H1 (cell line): ENCODE results near the gene ZNF512B. TPM values are rescaled to one million over a fixed set of nuclear protein-coding genes. Genes with fewer than 3 reads are reported as not detected.
"Not testable (repeated sequence)": the region's sequence is repeated elsewhere in the genome, so short reads cannot be mapped to it uniquely, and the experiment has no call there.

Experiments used
- CTCF ChIA-PET: fragments of 300-600 bp; sonication (Branson Sonifier 250); formaldehyde crosslinking; loops from one replicate; lab custom pipeline; 2021; ENCODE audit not compliant: partially characterized antibody; lab: Charles Lee
- POLR2A ChIA-PET: fragments of 300-600 bp; sonication (Branson Sonifier 250); formaldehyde crosslinking; loops from one replicate; lab custom pipeline; 2021; ENCODE audit warnings: inconsistent platforms; ENCODE audit not compliant: partially characterized antibody; lab: Charles Lee
- DNase-seq, 2 experiments: peaks; one replicate each; pipeline versions ENCODE4 v3.0.0 to v3.0.0-alpha.2; 2010 to 2022; ENCODE audit warnings: low spot score in 2 of 2, low read depth in 1 of 2, mixed read lengths in 1 of 2
- FAIRE-seq: peaks from 2 replicates; lab custom pipeline; 2011; peaks lifted over from hg19 to GRCh38; lab: Jason Lieb, UNC
- H2AFZ ChIP-seq: 2 replicates; pipeline ENCODE4 v1.8.1; 2012; ENCODE audit warnings: low read length, inconsistent platforms
- H2AK5ac ChIP-seq: 2 replicates; pipeline ENCODE4 v1.6.1; 2013; ENCODE audit warnings: low read depth, low read length
- H2BK120ac ChIP-seq: replicated peaks from 2 replicates; pipeline ENCODE3; 2013; ENCODE audit warnings: low read depth, low read length, inconsistent platforms
- H2BK12ac ChIP-seq: 2 replicates; pipeline ENCODE4 v1.6.1; 2013; ENCODE audit warnings: low read depth, low read length
- H2BK15ac ChIP-seq: 2 replicates; pipeline ENCODE4 v1.6.1; 2013; ENCODE audit warnings: low read length
- H2BK20ac ChIP-seq: 2 replicates; pipeline ENCODE4 v1.6.1; 2013; ENCODE audit warnings: low read length
- H2BK5ac ChIP-seq: 2 replicates; pipeline ENCODE4 v1.6.1; 2013; ENCODE audit warnings: low read depth, low read length
- H3K14ac ChIP-seq: 2 replicates; pipeline ENCODE4 v1.6.1; 2013; ENCODE audit warnings: inconsistent platforms; ENCODE audit not compliant: insufficient read length
- H3K18ac ChIP-seq: 2 replicates; pipeline ENCODE4 v1.6.1; 2013; ENCODE audit warnings: low read length; ENCODE audit errors: extremely low read depth
- H3K23ac ChIP-seq: 2 replicates; pipeline ENCODE4 v1.6.1; 2013; ENCODE audit warnings: inconsistent platforms; ENCODE audit not compliant: insufficient read length
- H3K23me2 ChIP-seq: 2 replicates; pipeline ENCODE4 v1.6.1; 2013; ENCODE audit warnings: low read depth, low read length
- H3K27ac ChIP-seq: 2 replicates; pipeline ENCODE4 v1.6.1; 2011; ENCODE audit warnings: low read depth, low read length, inconsistent platforms
- H3K27me3 ChIP-seq, 4 experiments: replicated peaks in 1 of 4; 1 replicate in 1 of 4; 2 replicates in 3 of 4; pipeline versions ENCODE4 v1.6.1 to v1.8.1; 2011 to 2013; ENCODE audit warnings: low read length in 3 of 4, mild to moderate bottlenecking in 3 of 4, inconsistent platforms in 2 of 4, mixed read lengths in 2 of 4, moderate library complexity in 1 of 4; ENCODE audit not compliant: control insufficient read depth in 3 of 4, insufficient read depth in 3 of 4; ENCODE audit errors: extremely low read depth in 1 of 4
- H3K36me3 ChIP-seq, 4 experiments: 2 replicates each; pipeline versions ENCODE4 v1.6.1 to v1.8.1; 2011 to 2013; ENCODE audit warnings: mild to moderate bottlenecking in 4 of 4, low read length in 3 of 4, moderate library complexity in 2 of 4, control low read depth in 1 of 4, inconsistent platforms in 1 of 4; ENCODE audit not compliant: insufficient read depth in 4 of 4, control insufficient read depth in 2 of 4
- H3K4ac ChIP-seq: replicated peaks from 2 replicates; pipeline ENCODE3; 2013; ENCODE audit warnings: low read length, low read depth, mixed read lengths, inconsistent platforms; ENCODE audit not compliant: insufficient read length
- H3K4me1 ChIP-seq, 4 experiments: replicated peaks in 1 of 4; 1 replicate in 1 of 4; 2 replicates in 3 of 4; pipeline versions ENCODE4 v1.6.1 to v1.8.1; 2011 to 2013; ENCODE audit warnings: low read length in 3 of 4, inconsistent platforms in 2 of 4, mixed read lengths in 1 of 4; ENCODE audit not compliant: insufficient read depth in 4 of 4, control insufficient read depth in 3 of 4
- H3K4me2 ChIP-seq, 2 experiments: 2 replicates each; pipeline versions ENCODE4 v1.6.1 to v1.8.1; 2011 to 2013; ENCODE audit warnings: low read depth in 2 of 2, low read length in 2 of 2, control low read depth in 1 of 2, inconsistent platforms in 1 of 2, mild to moderate bottlenecking in 1 of 2; ENCODE audit not compliant: insufficient read depth in 1 of 2
- H3K4me3 ChIP-seq, 4 experiments: fragments of 200-600, 300-600 bp in 1 of 4; sonication (generic), shearing (Covaris generic), sonication (Bioruptor Twin) in 1 of 4; 2 replicates each; pipeline versions ENCODE4 v1.5.1 to v1.8.1; 2011 to 2016; ENCODE audit warnings: low read length in 4 of 4, low read depth in 3 of 4, control low read depth in 2 of 4, inconsistent platforms in 2 of 4, mild to moderate bottlenecking in 2 of 4, mixed read lengths in 1 of 4, moderate library complexity in 1 of 4; ENCODE audit not compliant: insufficient read depth in 2 of 4; ENCODE audit errors: extremely low read depth in 1 of 4
- H3K56ac ChIP-seq: replicated peaks from 2 replicates; pipeline ENCODE3; 2013; ENCODE audit warnings: low read depth, mild to moderate bottlenecking, mixed read lengths, low read length, inconsistent platforms; ENCODE audit not compliant: insufficient read length
- H3K79me1 ChIP-seq: 2 replicates; pipeline ENCODE4 v1.6.1; 2013; ENCODE audit warnings: low read depth, low read length, control low read depth
- H3K79me2 ChIP-seq, 2 experiments: 2 replicates each; pipeline versions ENCODE4 v1.6.1 to v1.8.1; 2012 to 2013; ENCODE audit warnings: low read length in 2 of 2, mild to moderate bottlenecking in 2 of 2, inconsistent platforms in 1 of 2; ENCODE audit not compliant: insufficient read depth in 2 of 2, control insufficient read depth in 1 of 2
- H3K9ac ChIP-seq, 4 experiments: replicated peaks in 1 of 4; 1 replicate in 1 of 4; 2 replicates in 3 of 4; pipeline versions ENCODE4 v1.6.1 to v1.8.1; 2011 to 2013; ENCODE audit warnings: low read depth in 3 of 4, low read length in 3 of 4, control low read depth in 2 of 4, mild to moderate bottlenecking in 2 of 4, moderate library complexity in 2 of 4, inconsistent platforms in 1 of 4; ENCODE audit errors: extremely low read depth in 1 of 4
- H3K9me3 ChIP-seq, 2 experiments: 2 replicates each; pipeline versions ENCODE4 v1.6.1 to v1.8.1; 2012 to 2013; ENCODE audit warnings: mild to moderate bottlenecking in 2 of 2, moderate library complexity in 2 of 2, control low read depth in 1 of 2, inconsistent platforms in 1 of 2, low read depth in 1 of 2, low read length in 1 of 2, mixed read lengths in 1 of 2; ENCODE audit not compliant: insufficient read depth in 2 of 2
- H4K20me1 ChIP-seq, 2 experiments: replicated peaks in 1 of 2; 2 replicates each; pipeline versions ENCODE3 to v1.8.1; 2011 to 2013; ENCODE audit warnings: inconsistent platforms in 2 of 2, low read length in 2 of 2, mild to moderate bottlenecking in 1 of 2; ENCODE audit not compliant: insufficient read depth in 2 of 2, control insufficient read depth in 1 of 2
- H4K5ac ChIP-seq: 2 replicates; pipeline ENCODE4 v1.6.1; 2013; ENCODE audit warnings: low read length, low read depth, mixed read lengths, inconsistent platforms; ENCODE audit not compliant: insufficient read length
- H4K8ac ChIP-seq: 2 replicates; pipeline ENCODE4 v1.8.0; 2013; ENCODE audit warnings: mild to moderate bottlenecking, moderate library complexity, low read length, inconsistent platforms; ENCODE audit not compliant: insufficient read depth; ENCODE audit errors: extremely low read depth
- H4K91ac ChIP-seq: replicated peaks from 2 replicates; pipeline ENCODE3; 2013; ENCODE audit warnings: low read length, mixed read lengths, inconsistent platforms; ENCODE audit not compliant: insufficient read length
- WGBS, 2 experiments: shearing (Covaris generic) in 1 of 2; methylation state at CpG; one replicate each; pipeline versions ENCODE4 v1.1.6 to v1.1.7; 2013 to 2015; ENCODE audit warnings: low lambda C conversion rate in 2 of 2, mixed read lengths in 2 of 2, inconsistent platforms in 1 of 2, low coverage in 1 of 2, missing lambda C conversion rate in 1 of 2; ENCODE audit not compliant: insufficient replicate concordance in 2 of 2, insufficient coverage in 1 of 2, insufficient read length in 1 of 2; ENCODE audit errors: extremely low coverage in 1 of 2, missing lambda C conversion rate in 1 of 2; 5-methylcytosine and 5-hydroxymethylcytosine counted together
- polyA plus RNA-seq, 7 experiments: library from polyadenylated mRNA; depleted of rRNA in 3 of 7; stranded (reverse) in 5 of 7; unstranded in 2 of 7; fragments of >200 nt in 5 of 7; fragments of 200-250 nt in 2 of 7; gene quantifications; 1 replicate in 5 of 7; 2 replicates in 1 of 7; 4 replicates in 1 of 7; pipeline versions ENCODE4 v1.2.1 to v1.2.3, GENCODE V29; 2011 to 2013; ENCODE audit warnings: missing spikeins in 2 of 7, mixed read lengths in 2 of 7
- total RNA-seq: library from RNA; stranded (reverse); fragmentation: NEBNext Ultra II Directional; extraction: Animal tissue kit (Norgen Biotek cat#: 25700); gene quantifications from 2 replicates; pipeline ENCODE4 v1.2.1, GENCODE V29; 2021

Gene ZNF512B
- total and polyA plus RNA-seq, 2 of the 8 experiments (the other 6 are each of a cell fraction or from before 2014, with no cell fraction given) = 7.3 to 26.6 TPM

DNA sequence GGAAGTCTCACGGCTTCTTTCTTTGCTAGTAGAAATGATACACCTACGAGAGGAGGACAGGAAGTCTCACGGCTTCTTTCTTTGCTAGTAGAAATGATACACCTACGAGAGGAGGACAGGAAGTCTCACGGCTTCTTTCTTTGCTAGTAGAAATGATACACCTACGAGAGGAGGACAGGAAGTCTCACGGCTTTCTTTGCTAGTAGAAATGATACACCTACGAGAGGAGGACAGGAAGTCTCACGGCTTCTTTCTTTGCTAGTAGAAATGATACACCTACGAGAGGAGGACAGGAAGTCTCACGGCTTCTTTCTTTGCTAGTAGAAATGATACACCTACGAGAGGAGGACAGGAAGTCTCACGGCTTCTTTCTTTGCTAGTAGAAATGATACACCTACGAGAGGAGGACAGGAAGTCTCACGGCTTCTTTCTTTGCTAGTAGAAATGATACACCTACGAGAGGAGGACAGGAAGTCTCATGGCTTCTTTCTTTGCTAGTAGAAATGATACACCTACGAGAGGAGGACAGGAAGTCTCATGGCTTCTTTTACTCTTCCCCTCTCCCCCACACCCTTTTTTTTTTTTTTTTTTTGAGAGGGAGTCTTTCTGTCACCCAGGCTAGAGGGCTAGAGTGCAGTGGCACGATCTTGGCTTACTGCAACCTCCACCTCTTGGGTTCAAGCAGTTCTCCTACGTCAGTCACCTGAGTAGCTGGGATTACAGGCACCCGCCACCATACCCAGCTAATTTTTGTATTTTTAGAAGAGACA lies 42.8 kb upstream of the ZNF512B start:
- H3K9me3 ChIP-seq, H3K79me2 ChIP-seq, H3K18ac ChIP-seq, DNase-seq, H3K23ac ChIP-seq, H3K4me3 ChIP-seq, H3K56ac ChIP-seq, H3K23me2 ChIP-seq, H3K4me1 ChIP-seq, H3K14ac ChIP-seq, H2AFZ ChIP-seq, H3K4ac ChIP-seq, FAIRE-seq, H3K27ac ChIP-seq, H4K20me1 ChIP-seq, H3K27me3 ChIP-seq, H2BK15ac ChIP-seq, H4K8ac ChIP-seq, H3K9ac ChIP-seq, H2BK5ac ChIP-seq, H3K79me1 ChIP-seq, H2BK12ac ChIP-seq, H4K5ac ChIP-seq, H2BK20ac ChIP-seq, H4K91ac ChIP-seq, POLR2A ChIA-PET, H3K4me2 ChIP-seq, H2BK120ac ChIP-seq, H2AK5ac ChIP-seq: not testable (repeated sequence)
- CTCF ChIA-PET = interaction anchor here (1.3 kb wide), 1 partner anchor 24 kb away, joined by 3 read pairs; the partner anchor contains the start of gene C20orf204
- 88% methylated on average over 6 of the region's 20 CpGs; no CpG with 5 or more reads in 1 of the 2 experiments for WGBS, 2 experiments
- H3K36me3 ChIP-seq = peaks cover 14 to 45% (median 32%) of the 10 kb centered on the region in 4 experiments; a peak in 7 of 8 replicates
